ENCODE results near the gene SMCP. TPM values are rescaled to one million over a fixed set of nuclear protein-coding genes. Genes with fewer than 3 reads are reported as not detected.

SMCP gene
- total RNA-seq, 3 donors from 2014 or later, result not detected

GRCh38 chr1:152901631-152902030 lies 23.5 kb downstream of the SMCP start:
- TF ChIP-seq POLR2AphosphoS5 (IDR thresholded peaks at IDR 0.05), result no peak
- TF ChIP-seq POLR2A (IDR thresholded peaks at IDR 0.05), result no peak
- no peak for TF ChIP-seq CTCF (IDR thresholded peaks at IDR 0.05)
- H3K9me3 ChIP-seq, result no peaks in the 10 kb centered on the region
- no peak for DNase-seq (ENCODE audit: low spot score in 2 of 2)

GRCh38 chr1:152902636-152903035 lies 24.5 kb downstream of the SMCP start:
- Histone ChIP-seq H3K4me1 (no peaks in the 10 kb centered on the region), H3K4me3 (no peak overlapping the region), H3K36me3 (no peaks in the 10 kb centered on the region), H3K27ac (no peak overlapping the region), H3K9me3 (no peaks in the 10 kb centered on the region), H3K27me3 (no peaks in the 10 kb centered on the region)
- no peak for DNase-seq (ENCODE audit: low spot score in 2 of 2)
- TF ChIP-seq POLR2AphosphoS5 (IDR thresholded peaks at IDR 0.05), result no peak
- TF ChIP-seq CTCF (IDR thresholded peaks at IDR 0.05), result no peak
- TF ChIP-seq POLR2A (IDR thresholded peaks at IDR 0.05), result no peak
- intact Hi-C loops (cut with DNase I; ENCODE audit: low total_unique reads), result no loop called here

More at GRCh38 chr1:152901631-152902030, 23.5 kb downstream of the SMCP start:
- Histone ChIP-seq H3K4me1 (no peaks in the 10 kb centered on the region), H3K27ac (no peak overlapping the region), H3K4me3 (no peak overlapping the region), H3K27me3 (no peaks in the 10 kb centered on the region), H3K36me3 (no peaks in the 10 kb centered on the region)
- intact Hi-C loops (cut with DNase I; ENCODE audit: low total_unique reads), result no loop called here

GRCh38 chr1:152904688-152905440 lies 26.7 kb downstream of the SMCP start:
- intact Hi-C loops (cut with DNase I; ENCODE audit: low total_unique reads), result no loop called here
- Histone ChIP-seq H3K4me3 (no peak overlapping the region), H3K36me3 (no peaks in the 10 kb centered on the region), H3K27me3 (no peaks in the 10 kb centered on the region), H3K9me3 (no peaks in the 10 kb centered on the region), H3K27ac (no peak overlapping the region), H3K4me1 (no peaks in the 10 kb centered on the region)
- no peak for TF ChIP-seq POLR2AphosphoS5 (IDR thresholded peaks at IDR 0.05)
- DNase-seq (ENCODE audit: low spot score in 2 of 2), result no peak

DNA sequence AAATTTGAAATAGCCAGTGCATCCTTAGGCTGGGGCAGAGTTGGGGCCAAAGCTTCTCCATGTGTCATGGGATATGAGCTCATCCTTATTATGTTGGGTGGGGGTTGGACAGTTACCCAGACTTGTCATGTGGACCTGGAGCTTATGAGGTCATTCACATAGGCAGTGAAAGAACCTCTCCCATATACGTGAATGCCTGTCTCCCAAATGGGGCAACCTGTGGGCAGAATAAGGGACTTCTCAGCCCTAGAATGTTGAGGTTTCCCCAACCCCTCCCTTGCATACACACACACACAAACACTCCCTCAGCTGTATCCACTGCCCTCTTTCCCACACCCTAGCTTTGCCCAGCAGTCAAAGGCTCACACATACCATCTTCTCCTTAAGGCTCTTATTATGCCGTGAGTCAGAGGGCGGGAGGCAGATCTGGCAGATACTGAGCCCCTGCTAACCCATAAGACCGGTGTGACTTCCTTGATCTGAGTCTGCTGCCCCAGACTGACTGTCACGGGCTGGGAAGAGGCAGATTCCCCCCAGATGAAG lies 28.0 kb downstream of the SMCP start:
- no peak overlapping the region for H3K27ac ChIP-seq
- intact Hi-C loops (cut with DNase I; ENCODE audit: low total_unique reads), result no loop called here
- TF ChIP-seq CTCF (IDR thresholded peaks at IDR 0.05), result no peak
- no peak for TF ChIP-seq POLR2AphosphoS5 (IDR thresholded peaks at IDR 0.05)
- TF ChIP-seq POLR2A (IDR thresholded peaks at IDR 0.05), result no peak
- no peaks in the 10 kb centered on the region for H3K4me1 ChIP-seq
- no peak overlapping the region for H3K4me3 ChIP-seq
- no peak for DNase-seq (ENCODE audit: low spot score in 2 of 2)
- peaks cover 0 to 6% of the 10 kb centered on the region in 2 donors for H3K9me3 ChIP-seq
- no peaks in the 10 kb centered on the region for H3K36me3 ChIP-seq
- peaks cover 0 to under 1% of the 10 kb centered on the region in 2 donors for H3K27me3 ChIP-seq

- TF ChIP-seq POLR2A (IDR thresholded peaks at IDR 0.05), result no peak
- no peak for TF ChIP-seq POLR2AphosphoS5 (IDR thresholded peaks at IDR 0.05)
- DNase-seq (ENCODE audit: low spot score in 2 of 2), result no peak
- Histone ChIP-seq H3K4me3 (no peak within 1 kb of the TSS), H3K27ac (no peak within 1 kb of the TSS), H3K9me3 (peaks cover 0 to 6% of the 10 kb centered on the region in 2 donors), H3K36me3 (no peaks in the 10 kb centered on the region), H3K4me1 (no peaks in the 10 kb centered on the region), H3K27me3 (peaks cover 0 to 4% of the 10 kb centered on the region in 2 donors)
- intact Hi-C loops (cut with DNase I; ENCODE audit: low total_unique reads), result no loop called here
Observed at GRCh38 chr1:152907686-152908601, 29.8 kb downstream of the SMCP start, which contains the start of gene IVL. Gene IVL, plus strand, starts transcription at chr1:152908546. Its CDS starts 1,252 bp downstream, at chr1:152909798.
